Lung microvascular endothelial cell (primary cell): ENCODE measurements around the gene ATP6V0D1. TPM values are rescaled to one million over a fixed set of nuclear protein-coding genes. Genes with fewer than 3 reads are reported as not detected.

Experiments used
- DNase-seq, 2 donors: peaks; one replicate each; pipeline versions ENCODE4 v3.0.0 to v3.0.0-alpha.2; 2010; ENCODE audit warnings: low read depth in 2 of 2
- total RNA-seq: library from RNA; depleted of rRNA; stranded (reverse); fragments of >200 nt; gene quantifications from 2 replicates; pipeline ENCODE4 v1.2.1, GENCODE V29; 2014

The ATP6V0D1 gene
- total RNA-seq, 1 donor from 2014 or later, result 92.1 TPM

DNA sequence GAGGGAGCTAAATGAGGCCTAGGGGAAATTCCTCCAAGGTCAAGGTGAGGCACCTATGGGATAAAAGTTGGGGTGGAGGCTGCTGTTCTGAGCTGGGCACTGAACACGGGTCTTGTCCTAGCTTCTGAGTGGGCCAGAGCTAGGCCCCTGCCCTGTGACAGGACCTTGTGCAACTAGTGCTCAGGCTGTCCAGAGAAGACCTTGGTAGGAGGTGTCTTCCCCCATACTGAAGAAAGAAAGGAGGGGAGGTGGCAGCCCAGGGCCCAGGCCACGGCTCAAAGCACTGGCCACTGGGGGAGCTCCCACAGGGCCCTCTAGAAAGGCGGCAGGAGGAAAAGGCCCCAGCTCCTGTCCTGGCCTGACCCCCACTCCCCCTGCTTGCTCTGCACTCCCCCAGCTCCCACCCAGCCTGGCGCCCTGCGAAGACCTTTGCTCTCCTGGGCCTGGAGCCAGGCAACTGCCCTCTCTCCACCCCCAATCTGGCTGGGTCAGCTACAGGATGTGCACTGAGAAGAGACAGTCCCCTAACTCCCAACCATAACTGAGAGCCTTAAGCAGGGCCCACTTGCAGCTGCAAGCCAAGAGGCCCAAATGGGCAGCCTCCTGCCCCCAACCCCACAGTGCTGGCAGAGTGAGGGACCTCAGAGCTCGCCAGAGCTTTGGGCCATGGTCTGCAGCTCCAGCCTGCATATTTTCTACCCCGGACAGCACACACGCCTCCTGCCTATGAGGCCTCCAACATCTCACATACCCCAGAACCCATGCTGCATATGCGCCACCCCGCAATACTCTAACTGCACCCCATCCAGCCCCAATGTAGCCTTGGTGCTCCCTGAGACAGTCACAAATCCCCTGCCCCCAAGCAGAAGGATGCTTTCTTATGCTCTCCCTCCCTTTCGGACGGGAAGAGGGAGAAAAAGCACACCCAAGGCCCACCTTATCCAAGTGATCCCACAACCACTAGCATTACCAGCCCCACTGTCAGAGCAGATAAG, 34.7 kb downstream of the ATP6V0D1 start:
- peak in 1 of 2 donors; percentile 31 for DNase-seq

DNA sequence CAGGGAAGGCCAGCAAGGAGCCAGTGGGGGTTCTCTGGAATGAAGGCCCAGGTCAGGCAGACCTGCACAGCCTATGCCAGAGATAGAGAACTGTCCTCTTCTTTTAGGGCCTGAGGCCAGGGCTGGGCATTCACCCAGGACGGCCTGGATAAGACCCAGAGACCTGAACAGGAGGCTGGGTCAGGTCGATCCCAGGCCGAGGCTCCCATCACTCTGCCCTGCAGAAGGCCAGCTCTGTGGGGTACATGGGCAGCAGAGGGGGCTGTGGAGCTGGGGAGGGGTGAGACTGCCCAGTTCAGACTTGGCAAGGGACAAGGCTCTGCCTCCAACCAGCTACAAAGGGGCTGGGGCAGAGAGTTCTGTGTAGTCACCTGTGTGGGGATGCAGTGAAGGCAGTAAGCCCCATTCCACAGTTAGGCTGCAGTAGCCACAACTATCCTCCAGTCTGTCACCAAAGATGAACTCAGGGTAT, 35.5 kb downstream of the ATP6V0D1 start:
- DNase-seq, result peak in 1 of 2 donors; percentile 18

DNA sequence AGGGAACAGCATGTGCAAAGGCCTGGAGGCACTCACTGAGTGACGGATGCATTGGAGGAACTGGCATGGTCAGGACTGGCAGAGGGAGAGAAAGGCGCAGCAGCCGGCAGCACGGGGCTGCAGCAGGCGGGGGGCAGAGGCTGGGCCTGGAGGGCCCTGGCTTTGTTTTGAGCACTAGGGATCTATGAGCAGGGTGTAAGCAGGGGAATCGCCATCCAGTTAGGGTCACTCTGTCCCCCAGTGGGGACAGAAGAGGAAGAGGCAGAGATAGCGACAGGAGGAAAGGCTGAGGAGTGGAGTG, 35.9 kb downstream of the ATP6V0D1 start:
- DNase-seq, result no peak

DNA sequence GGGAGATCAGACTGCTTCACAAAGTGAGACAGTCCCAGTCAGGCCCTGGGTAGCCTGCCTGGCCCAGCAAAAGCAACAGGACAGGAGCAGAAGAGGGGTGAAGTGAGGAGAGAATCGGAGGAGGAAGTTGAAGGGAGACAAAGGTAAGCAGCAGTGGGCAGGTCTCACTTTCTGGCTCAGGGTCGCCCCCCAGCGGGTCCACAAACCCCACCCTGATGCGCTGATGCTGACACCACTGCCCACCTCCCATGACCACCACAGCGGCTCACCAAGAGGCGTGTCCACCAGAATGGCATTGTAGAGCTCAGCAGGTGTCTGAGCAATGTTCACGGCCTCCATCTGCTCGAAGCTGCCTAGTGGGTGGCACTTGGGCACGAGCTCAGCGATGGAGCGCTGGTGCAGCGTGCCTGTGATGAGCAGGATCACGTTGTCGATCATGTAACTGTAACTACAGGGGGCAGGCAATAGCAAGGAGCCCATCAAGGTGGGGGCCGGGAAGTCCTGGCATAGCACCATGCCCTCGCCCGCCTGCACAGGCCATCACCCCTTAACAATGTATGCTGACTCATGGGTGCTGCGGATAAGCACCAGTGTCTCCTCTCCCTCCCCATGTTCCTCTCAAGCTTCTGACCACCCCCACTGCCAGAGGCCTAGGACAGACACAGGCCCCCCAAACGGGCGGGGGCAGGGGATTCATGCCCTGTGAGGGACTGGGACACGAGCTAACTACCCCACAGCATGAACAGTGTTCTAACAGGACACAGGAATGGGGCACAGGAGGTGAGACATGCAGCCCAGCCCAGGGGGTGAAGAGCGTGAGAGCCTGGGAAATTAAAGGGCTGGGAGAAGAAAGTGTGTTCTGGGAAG, 36.5 kb downstream of the ATP6V0D1 start:
- DNase-seq, result no peak

- no peak for DNase-seq
Measured at GRCh38 chr16:67443265-67443664, 37.7 kb downstream of the ATP6V0D1 start.

GRCh38 chr16:67442581-67443255, 38.2 kb downstream of the ATP6V0D1 start:
- DNase-seq, result no peak

- no peak for DNase-seq
Measured at GRCh38 chr16:67441907-67442306, 39.0 kb downstream of the ATP6V0D1 start.

DNA sequence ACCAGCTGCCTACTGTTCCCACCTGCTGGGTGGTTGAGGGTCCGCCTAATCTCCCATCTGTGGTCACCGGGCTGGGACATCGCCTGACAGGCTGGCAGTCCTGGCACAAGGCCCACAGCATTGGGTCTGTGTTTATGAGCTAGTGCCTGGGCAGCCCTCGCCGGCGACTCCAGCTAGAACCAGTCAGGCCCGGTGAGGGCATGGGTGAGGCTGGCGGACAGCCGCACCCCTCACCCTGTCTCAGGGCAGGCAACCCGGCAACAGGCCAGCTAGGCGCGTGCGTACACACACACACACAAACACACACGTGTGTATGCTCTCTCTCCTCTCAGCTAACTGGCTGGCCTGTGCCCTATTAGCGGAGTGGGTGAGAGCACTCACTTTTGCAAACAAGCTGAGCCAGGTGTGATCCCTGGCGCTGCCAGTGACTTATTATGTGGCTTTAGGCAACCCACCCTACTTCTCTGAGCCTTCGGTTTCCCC, 39.6 kb downstream of the ATP6V0D1 start:
- no peak for DNase-seq

GRCh38 chr16:67438824-67439393, 42.0 kb downstream of the ATP6V0D1 start:
- DNase-seq, result no peak

GRCh38 chr16:67438098-67438791, 42.7 kb downstream of the ATP6V0D1 start:
- DNase-seq, result no peak

- DNase-seq, result no peak
Measured at GRCh38 chr16:67437513-67437912, 43.4 kb downstream of the ATP6V0D1 start.

DNA sequence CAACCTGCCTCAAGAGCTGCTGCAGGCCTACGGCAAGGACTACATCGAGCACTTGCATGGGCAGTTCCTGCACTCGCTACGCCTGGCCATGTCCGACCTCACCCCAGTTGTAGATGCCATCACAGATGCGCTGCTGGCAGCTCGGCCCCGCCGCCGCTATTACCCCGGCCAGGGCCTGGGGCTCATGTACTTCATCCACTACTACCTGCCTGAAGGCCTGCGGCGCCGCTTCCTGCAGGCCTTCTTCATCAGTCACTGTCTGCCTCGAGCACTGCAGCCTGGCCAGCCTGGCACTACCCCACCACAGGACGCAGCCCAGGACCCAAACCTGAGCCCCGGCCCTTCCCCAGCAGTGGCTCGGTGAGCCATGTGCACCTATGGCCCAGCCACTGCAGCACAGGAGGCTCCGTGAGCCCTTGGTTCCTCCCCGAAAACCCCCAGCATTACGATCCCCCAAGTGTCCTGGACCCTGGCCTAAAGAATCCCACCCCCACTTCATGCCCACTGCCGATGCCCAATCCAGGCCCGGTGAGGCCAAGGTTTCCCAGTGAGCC, 44.2 kb downstream of the ATP6V0D1 start:
- no peak for DNase-seq

- no peak for DNase-seq
Measured at GRCh38 chr16:67435758-67436164, 45.2 kb downstream of the ATP6V0D1 start.

GRCh38 chr16:67433131-67433719, 47.7 kb downstream of the ATP6V0D1 start:
- no peak for DNase-seq

GRCh38 chr16:67432506-67432890, 48.5 kb downstream of the ATP6V0D1 start:
- no peak for DNase-seq

DNA sequence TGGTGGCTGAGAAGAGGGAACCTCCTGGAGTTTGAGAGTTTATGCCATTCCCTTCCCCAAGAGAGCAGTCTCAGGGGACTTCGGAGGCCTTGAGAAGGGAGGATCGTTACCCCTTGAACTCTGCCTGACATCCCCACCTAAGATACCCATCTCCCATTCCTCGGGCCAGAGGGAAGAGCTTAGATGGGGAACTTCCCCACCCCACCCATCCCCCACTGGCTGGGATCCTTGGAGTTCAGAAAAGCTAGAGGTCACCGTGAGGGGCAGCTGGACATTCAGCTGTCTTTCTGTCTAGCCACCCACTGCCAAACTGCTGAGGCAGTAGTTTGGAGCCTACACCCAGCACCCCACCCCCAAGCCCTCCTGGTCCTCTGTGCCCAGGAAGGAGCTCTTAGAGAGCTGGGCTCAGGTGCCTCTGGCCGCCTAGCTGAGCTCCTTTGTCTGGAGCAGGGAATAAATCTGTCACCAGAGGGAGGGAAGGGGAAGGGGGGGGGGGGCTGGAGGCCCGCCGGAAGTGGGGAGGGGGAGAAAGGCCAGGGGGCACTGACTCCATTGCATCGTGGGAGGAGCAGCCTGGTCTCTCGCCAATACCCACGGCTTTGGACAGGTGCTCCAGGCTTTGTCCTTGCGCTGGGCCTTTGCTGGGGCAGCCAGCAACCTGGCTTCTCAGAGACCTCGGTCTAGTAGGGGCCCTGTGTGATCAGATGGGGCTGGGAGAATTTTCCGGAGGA, 49.0 kb downstream of the ATP6V0D1 start:
- DNase-seq, result no peak

- peak; percentile 62 to 71 for DNase-seq
Measured at GRCh38 chr16:67430977-67431774, 49.8 kb downstream of the ATP6V0D1 start, which contains the start of gene HSD11B2. Gene HSD11B2 (plus strand): TSS chr16:67431121. CDS start chr16:67431249, 128 bp downstream.

DNA sequence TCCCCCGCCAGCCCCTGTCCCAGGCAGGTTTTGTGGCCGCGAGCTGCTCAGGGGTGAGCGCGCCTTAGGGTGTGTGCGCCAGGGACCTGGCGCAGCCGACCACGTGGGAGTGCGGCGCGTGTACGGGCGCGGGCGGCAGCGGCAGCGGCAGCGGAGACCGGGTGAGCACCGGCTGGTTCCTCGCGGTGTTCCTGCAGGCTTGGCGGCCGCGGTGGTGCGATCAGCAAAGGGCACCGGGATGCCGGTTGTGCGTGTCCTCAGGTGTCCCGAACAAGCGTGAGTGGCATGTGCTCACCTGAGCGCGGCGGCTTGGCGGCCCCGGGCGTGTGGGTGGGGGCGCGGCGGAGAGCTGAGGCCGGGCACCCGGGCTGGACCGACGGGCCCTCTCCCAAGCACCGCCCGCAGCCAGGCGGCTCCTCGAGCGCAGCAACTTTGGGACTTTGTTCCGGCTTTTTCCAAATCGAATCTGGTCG, 50.4 kb downstream of the ATP6V0D1 start:
- peak in 1 of 2 donors; percentile 14 for DNase-seq
